IMR-90 (cell line): ENCODE measurements around the gene MADCAM1.

Experiments used
- BHLHE40 ChIP-seq: fragments of 150-350 bp; IDR thresholded peaks from 2 replicates; pipeline ENCODE4 v1.6.1; 2016; ENCODE audit warnings: mild to moderate bottlenecking, low read depth, low read length
- CEBPB ChIP-seq: IDR thresholded peaks from 2 replicates; pipeline ENCODE4 v1.6.1; 2012; ENCODE audit warnings: low read depth, low read length, improper control_type of control experiment
- CTCF ChIP-seq: conservative IDR thresholded peaks from 2 replicates; pipeline ENCODE4 v1.5.1; 2012; ENCODE audit warnings: mild to moderate bottlenecking, low read depth, low read length, improper control_type of control experiment
- FOS ChIP-seq: fragments of 150-350 bp; IDR thresholded peaks from 2 replicates; pipeline ENCODE4 v1.6.1; 2016; ENCODE audit warnings: low read depth, low read length
- MXI1 ChIP-seq: IDR thresholded peaks from 2 replicates; pipeline ENCODE4 v1.6.1; 2012; ENCODE audit warnings: low read depth, mild to moderate bottlenecking, low read length, moderate library complexity, borderline replicate concordance
- NFE2L2 ChIP-seq: fragments of 150-350 bp; IDR thresholded peaks from 2 replicates; pipeline ENCODE4 v1.6.1; 2016; ENCODE audit warnings: low read depth, mild to moderate bottlenecking, low read length
- POLR2A ChIP-seq: IDR thresholded peaks from 2 replicates; pipeline ENCODE4 v1.6.1; 2012; ENCODE audit warnings: mild to moderate bottlenecking, low read depth, low read length
- RAD21 ChIP-seq: IDR thresholded peaks from 2 replicates; pipeline ENCODE4 v1.6.1; 2012; ENCODE audit warnings: low read length, improper control_type of control experiment
- RFX5 ChIP-seq: IDR thresholded peaks from 2 replicates; pipeline ENCODE4 v1.8.0; 2012; ENCODE audit warnings: low read depth, mild to moderate bottlenecking, low read length, moderate library complexity

- no peak for TF ChIP-seq CTCF
- no peak for TF ChIP-seq POLR2A
- TF ChIP-seq NFE2L2: no peak
- TF ChIP-seq CEBPB: no peak
- TF ChIP-seq MXI1: no peak
- TF ChIP-seq RAD21: no peak
- TF ChIP-seq FOS: no peak
- TF ChIP-seq BHLHE40: no peak
- TF ChIP-seq RFX5: no peak
These were observed 27.6 kb upstream of the MADCAM1 start for GRCh38 chr19:468587-469256.
